ENCODE results near the gene NFATC1. TPM values are rescaled to one million over a fixed set of nuclear protein-coding genes. Genes with fewer than 3 reads are reported as not detected.
A peak's percentile ranks its signal among the peaks of the same experiment; 100 is the strongest.

The NFATC1 gene
- total RNA-seq, 5 donors from 2014 or later (not counting 1 experiment from before 2014, with no cell fraction given), result 58.1 to 108 (median 66.0) TPM

GRCh38 chr18:79508565-79509535, 113.1 kb downstream of the NFATC1 start:
- H3K36me3 ChIP-seq (ENCODE audit: control insufficient read depth in 2 of 2, extremely low read depth in 1 of 2, insufficient read depth in 1 of 2, low read length in 1 of 2), result peaks cover 9 to 26% of the 10 kb centered on the region in 2 donors
- ATAC-seq (replicated peaks in 1 of 4), result no peak

GRCh38 chr18:79509536-79509930, 113.8 kb downstream of the NFATC1 start:
- Histone ChIP-seq H3K4me3 (ENCODE audit: control insufficient read depth in 1 of 2, extremely low read depth in 1 of 2, low read length in 1 of 2) (no peak overlapping the region), H3K4me1 (ENCODE audit: control insufficient read depth in 1 of 2, extremely low read depth in 1 of 2, insufficient read depth in 2 of 2, low read length in 2 of 2) (peaks cover 24 to 38% of the 10 kb centered on the region in 2 experiments), H3K36me3 (ENCODE audit: control insufficient read depth in 2 of 2, extremely low read depth in 1 of 2, insufficient read depth in 1 of 2, low read length in 1 of 2) (peaks cover 9 to 26% of the 10 kb centered on the region in 2 donors), H3K27ac (ENCODE audit: low read length) (no peak overlapping the region), H3K9me3 (no peaks in the 10 kb centered on the region), H3K27me3 (replicated peaks in 1 of 2; ENCODE audit: control insufficient read depth in 2 of 2, extremely low read depth in 1 of 2, insufficient read depth in 2 of 2, low read length in 1 of 2) (no peaks in the 10 kb centered on the region)
- DNase-seq, result no peak
- POLR2A ChIA-PET, result no interaction called here
- WGBS (ENCODE audit: insufficient coverage), result 97% methylated on average over 8 of the region's 8 CpGs
- Mint-ChIP-seq H3K4me3 (no peak overlapping the region), H3K9me3 (no peaks in the 10 kb centered on the region), H3K27me3 (no peaks in the 10 kb centered on the region), H3K4me1 (peaks cover 34 to 46% (median 37%) of the 10 kb centered on the region in 3 donors), H3K27ac (no peak overlapping the region), H3K36me3 (peaks cover 15% of the 10 kb centered on the region)
- ATAC-seq (replicated peaks in 1 of 4), result no peak
- CTCF ChIA-PET, result no interaction called here

More at GRCh38 chr18:79508565-79509535, 113.1 kb downstream of the NFATC1 start:
- WGBS (ENCODE audit: insufficient coverage), result 86% methylated on average over 35 of the region's 40 CpGs
- Histone ChIP-seq H3K9me3 (no peaks in the 10 kb centered on the region), H3K27me3 (replicated peaks in 1 of 2; ENCODE audit: control insufficient read depth in 2 of 2, extremely low read depth in 1 of 2, insufficient read depth in 2 of 2, low read length in 1 of 2) (no peaks in the 10 kb centered on the region), H3K4me3 (ENCODE audit: control insufficient read depth in 1 of 2, extremely low read depth in 1 of 2, low read length in 1 of 2) (no peak overlapping the region), H3K27ac (ENCODE audit: low read length) (no peak overlapping the region), H3K4me1 (ENCODE audit: control insufficient read depth in 1 of 2, extremely low read depth in 1 of 2, insufficient read depth in 2 of 2, low read length in 2 of 2) (peaks cover 24 to 42% of the 10 kb centered on the region in 2 experiments)
- ChIA-PET POLR2A (interaction anchor here (0.6 to 1.5 kb wide), 4 partner anchors 8 to 129 kb away, joined by 3 to 8 read pairs (median 4); no protein-coding TSS in a partner anchor), CTCF (no interaction called here)
- peak in 2 of 35 experiments; percentile 25 to 31 for DNase-seq
- Mint-ChIP-seq H3K4me1 (peaks cover 40 to 53% (median 44%) of the 10 kb centered on the region in 3 donors), H3K36me3 (peaks cover 15% of the 10 kb centered on the region), H3K27me3 (no peaks in the 10 kb centered on the region), H3K9me3 (no peaks in the 10 kb centered on the region), H3K27ac (peak overlapping the region; percentile 28 to 55), H3K4me3 (peak overlapping the region in 2 of 3 donors; percentile 31 to 77)

GRCh38 chr18:79510046-79510685, 114.4 kb downstream of the NFATC1 start:
- ATAC-seq (replicated peaks in 1 of 4) (no peak), DNase-seq (no peak)
- Histone ChIP-seq H3K27me3 (replicated peaks in 1 of 2; ENCODE audit: control insufficient read depth in 2 of 2, extremely low read depth in 1 of 2, insufficient read depth in 2 of 2, low read length in 1 of 2) (no peaks in the 10 kb centered on the region), H3K4me3 (ENCODE audit: control insufficient read depth in 1 of 2, extremely low read depth in 1 of 2, low read length in 1 of 2) (no peak overlapping the region), H3K27ac (ENCODE audit: low read length) (no peak overlapping the region), H3K9me3 (no peaks in the 10 kb centered on the region), H3K36me3 (ENCODE audit: control insufficient read depth in 2 of 2, extremely low read depth in 1 of 2, insufficient read depth in 1 of 2, low read length in 1 of 2) (peaks cover 9 to 26% of the 10 kb centered on the region in 2 donors), H3K4me1 (ENCODE audit: control insufficient read depth in 1 of 2, extremely low read depth in 1 of 2, insufficient read depth in 2 of 2, low read length in 2 of 2) (peaks cover 24 to 37% of the 10 kb centered on the region in 2 experiments)
- ChIA-PET POLR2A (no interaction called here), CTCF (no interaction called here)
- H3K4me1 Mint-ChIP-seq, result peaks cover 35 to 49% (median 37%) of the 10 kb centered on the region in 3 donors
- H3K27me3 Mint-ChIP-seq, result no peaks in the 10 kb centered on the region
- no peaks in the 10 kb centered on the region for H3K9me3 Mint-ChIP-seq
- H3K4me3 Mint-ChIP-seq, result no peak overlapping the region
- H3K27ac Mint-ChIP-seq, result peak overlapping the region in 1 of 2 donors; percentile 27
- H3K36me3 Mint-ChIP-seq, result peaks cover 15% of the 10 kb centered on the region
- WGBS (ENCODE audit: insufficient coverage), result 91% methylated on average over 11 of the region's 20 CpGs

- ChIA-PET POLR2A (no interaction called here), CTCF (no interaction called here)
- Histone ChIP-seq H3K4me1 (ENCODE audit: control insufficient read depth in 1 of 2, extremely low read depth in 1 of 2, insufficient read depth in 2 of 2, low read length in 2 of 2) (peaks cover 26 to 38% of the 10 kb centered on the region in 2 experiments), H3K36me3 (ENCODE audit: control insufficient read depth in 2 of 2, extremely low read depth in 1 of 2, insufficient read depth in 1 of 2, low read length in 1 of 2) (peaks cover 9 to 26% of the 10 kb centered on the region in 2 donors), H3K27ac (ENCODE audit: low read length) (no peak overlapping the region), H3K4me3 (ENCODE audit: control insufficient read depth in 1 of 2, extremely low read depth in 1 of 2, low read length in 1 of 2) (no peak overlapping the region), H3K9me3 (no peaks in the 10 kb centered on the region), H3K27me3 (replicated peaks in 1 of 2; ENCODE audit: control insufficient read depth in 2 of 2, extremely low read depth in 1 of 2, insufficient read depth in 2 of 2, low read length in 1 of 2) (no peaks in the 10 kb centered on the region)
- H3K27ac Mint-ChIP-seq, result no peak overlapping the region
- 97% methylated on average over 26 of the region's 36 CpGs for WGBS (ENCODE audit: insufficient coverage)
- peaks cover 35 to 47% (median 38%) of the 10 kb centered on the region in 3 donors for H3K4me1 Mint-ChIP-seq
- H3K36me3 Mint-ChIP-seq, result peaks cover 15% of the 10 kb centered on the region
- ATAC-seq (replicated peaks in 1 of 4), result no peak
- no peak overlapping the region for H3K4me3 Mint-ChIP-seq
- peak in 1 of 35 experiments; percentile 17 for DNase-seq
- no peaks in the 10 kb centered on the region for H3K9me3 Mint-ChIP-seq
- no peaks in the 10 kb centered on the region for H3K27me3 Mint-ChIP-seq
These were observed 115.1 kb downstream of the NFATC1 start for GRCh38 chr18:79510731-79511241.

GRCh38 chr18:79511271-79511670, 115.5 kb downstream of the NFATC1 start:
- ChIA-PET CTCF (no interaction called here), POLR2A (no interaction called here)
- ATAC-seq (replicated peaks in 1 of 4) (no peak), DNase-seq (peak in 1 of 35 experiments; percentile 11)
- Histone ChIP-seq H3K4me1 (ENCODE audit: control insufficient read depth in 1 of 2, extremely low read depth in 1 of 2, insufficient read depth in 2 of 2, low read length in 2 of 2) (peaks cover 26 to 38% of the 10 kb centered on the region in 2 experiments), H3K36me3 (ENCODE audit: control insufficient read depth in 2 of 2, extremely low read depth in 1 of 2, insufficient read depth in 1 of 2, low read length in 1 of 2) (peaks cover 9 to 26% of the 10 kb centered on the region in 2 donors), H3K4me3 (ENCODE audit: control insufficient read depth in 1 of 2, extremely low read depth in 1 of 2, low read length in 1 of 2) (no peak overlapping the region), H3K27me3 (replicated peaks in 1 of 2; ENCODE audit: control insufficient read depth in 2 of 2, extremely low read depth in 1 of 2, insufficient read depth in 2 of 2, low read length in 1 of 2) (no peaks in the 10 kb centered on the region), H3K27ac (ENCODE audit: low read length) (no peak overlapping the region), H3K9me3 (no peaks in the 10 kb centered on the region)
- peaks cover 15% of the 10 kb centered on the region for H3K36me3 Mint-ChIP-seq
- H3K4me1 Mint-ChIP-seq, result peaks cover 35 to 47% (median 38%) of the 10 kb centered on the region in 3 donors
- no peaks in the 10 kb centered on the region for H3K9me3 Mint-ChIP-seq
- no peak overlapping the region for H3K27ac Mint-ChIP-seq
- H3K4me3 Mint-ChIP-seq, result no peak overlapping the region
- no peaks in the 10 kb centered on the region for H3K27me3 Mint-ChIP-seq
- 98% methylated on average over 21 of the region's 21 CpGs for WGBS (ENCODE audit: insufficient coverage)

GRCh38 chr18:79511671-79512301, 116.1 kb downstream of the NFATC1 start:
- Histone ChIP-seq H3K27me3 (replicated peaks in 1 of 2; ENCODE audit: control insufficient read depth in 2 of 2, extremely low read depth in 1 of 2, insufficient read depth in 2 of 2, low read length in 1 of 2) (no peaks in the 10 kb centered on the region), H3K4me1 (ENCODE audit: control insufficient read depth in 1 of 2, extremely low read depth in 1 of 2, insufficient read depth in 2 of 2, low read length in 2 of 2) (peaks cover 25 to 36% of the 10 kb centered on the region in 2 experiments), H3K9me3 (no peaks in the 10 kb centered on the region), H3K36me3 (ENCODE audit: control insufficient read depth in 2 of 2, extremely low read depth in 1 of 2, insufficient read depth in 1 of 2, low read length in 1 of 2) (peaks cover 9 to 26% of the 10 kb centered on the region in 2 donors), H3K27ac (ENCODE audit: low read length) (no peak overlapping the region), H3K4me3 (ENCODE audit: control insufficient read depth in 1 of 2, extremely low read depth in 1 of 2, low read length in 1 of 2) (no peak overlapping the region)
- ATAC-seq (replicated peaks in 1 of 4) (no peak), DNase-seq (peak in 2 of 35 experiments; percentile 3 to 21)
- peaks cover 35 to 47% (median 38%) of the 10 kb centered on the region in 3 donors for H3K4me1 Mint-ChIP-seq
- H3K36me3 Mint-ChIP-seq, result peaks cover 15% of the 10 kb centered on the region
- no peak overlapping the region for H3K27ac Mint-ChIP-seq
- H3K9me3 Mint-ChIP-seq, result no peaks in the 10 kb centered on the region
- ChIA-PET POLR2A (no interaction called here), CTCF (no interaction called here)
- H3K4me3 Mint-ChIP-seq, result no peak overlapping the region
- H3K27me3 Mint-ChIP-seq, result no peaks in the 10 kb centered on the region
- 95% methylated on average over 32 of the region's 32 CpGs for WGBS (ENCODE audit: insufficient coverage)
